ENCODE measurements around the gene ZNF462.

Gene ZNF462

GRCh38 chr9:106864373-106865143 lies 1.6 kb downstream of the ZNF462 start:
- DNase-seq (ENCODE audit: low spot score) = peak; percentile 69

GRCh38 chr9:106866243-106866642 lies 3.3 kb downstream of the ZNF462 start:
- no peak for DNase-seq (ENCODE audit: low spot score)

DNA sequence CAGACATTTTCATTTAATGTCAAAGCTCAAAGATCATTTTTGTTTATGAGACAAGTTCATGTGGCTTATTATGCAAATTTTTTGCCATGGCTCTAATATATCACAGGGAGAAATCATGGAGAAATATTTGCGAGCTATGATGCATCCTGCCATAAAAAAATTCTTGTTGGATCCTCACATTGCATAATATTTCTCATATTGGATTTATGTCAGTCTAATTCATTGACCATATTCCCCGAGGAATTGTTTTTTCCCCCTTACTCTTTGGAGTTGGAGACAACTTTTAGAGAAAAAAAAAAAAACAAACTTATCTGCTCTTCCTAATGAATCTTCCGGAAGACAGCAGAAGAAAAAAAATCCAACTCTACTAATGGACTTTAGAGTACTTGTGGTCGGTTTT lies 4.3 kb downstream of the ZNF462 start:
- no peak for DNase-seq (ENCODE audit: low spot score)

GRCh38 chr9:106868087-106868486 lies 5.1 kb downstream of the ZNF462 start:
- DNase-seq (ENCODE audit: low spot score) = no peak

- DNase-seq (ENCODE audit: low spot score) = no peak
Observed at GRCh38 chr9:106868565-106868964, 5.6 kb downstream of the ZNF462 start.

- no peak for DNase-seq (ENCODE audit: low spot score)
Observed at GRCh38 chr9:106869028-106869427, 6.1 kb downstream of the ZNF462 start.

- no peak for DNase-seq (ENCODE audit: low spot score)
Observed at GRCh38 chr9:106869458-106869857, 6.5 kb downstream of the ZNF462 start.

DNA sequence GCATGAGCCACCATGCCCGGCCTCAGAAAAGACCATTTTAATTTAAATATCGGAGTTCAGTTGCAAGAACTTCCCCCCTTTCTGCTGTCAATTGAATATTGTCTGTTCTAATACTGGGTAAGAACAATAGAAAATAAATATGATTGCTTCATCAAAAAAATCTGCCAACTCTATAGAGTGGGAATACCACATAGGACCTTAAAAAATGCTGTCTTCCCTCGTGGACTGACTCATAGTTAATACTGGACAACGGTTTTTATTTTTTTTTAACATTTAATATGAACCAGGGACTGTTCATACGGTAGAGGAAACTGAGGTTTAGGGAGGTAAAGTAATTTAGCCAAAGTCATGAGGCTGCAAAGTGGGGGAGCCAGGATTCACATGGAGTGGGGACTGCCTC lies 9.7 kb downstream of the ZNF462 start:
- DNase-seq (ENCODE audit: low spot score) = no peak

DNA sequence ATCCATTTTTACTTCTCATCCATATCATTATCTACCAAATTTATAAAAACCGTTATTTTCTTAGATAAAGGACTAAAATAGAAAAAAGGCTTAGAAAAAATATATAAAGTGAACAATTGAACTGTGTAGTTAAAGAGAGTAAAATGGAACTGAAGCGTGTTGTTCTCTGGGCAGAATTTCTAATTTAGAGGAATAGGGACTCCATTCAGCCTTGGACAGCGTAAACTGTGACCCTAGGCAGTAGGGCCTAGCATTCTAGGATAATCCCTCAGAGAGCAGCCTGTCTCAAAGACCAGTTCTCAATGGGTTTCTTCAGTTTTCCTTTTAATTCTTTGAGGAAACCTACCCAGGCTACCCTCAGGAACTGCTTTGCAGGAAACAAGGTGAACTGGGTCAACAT lies 11.1 kb downstream of the ZNF462 start:
- no peak for DNase-seq (ENCODE audit: low spot score)

GRCh38 chr9:106874652-106875051 lies 11.7 kb downstream of the ZNF462 start:
- no peak for DNase-seq (ENCODE audit: low spot score)

DNA sequence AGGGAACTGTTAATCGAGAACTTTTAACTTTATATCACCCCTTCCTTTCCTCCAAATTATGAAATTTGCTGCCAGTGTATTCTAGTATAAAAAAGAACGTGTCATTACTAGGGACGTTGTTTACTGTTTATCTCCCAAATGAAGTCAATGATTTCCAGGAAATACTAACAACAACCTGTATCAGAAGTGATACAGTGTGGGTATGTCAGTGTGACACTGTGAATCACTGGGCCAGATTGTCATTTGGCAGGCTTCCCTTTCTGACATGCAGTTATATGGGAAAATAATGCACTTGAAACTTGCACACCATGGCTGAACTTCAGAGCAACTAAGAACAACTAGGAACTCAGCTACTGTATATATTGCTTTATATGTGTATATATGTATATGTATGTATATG lies 12.6 kb downstream of the ZNF462 start:
- DNase-seq (ENCODE audit: low spot score) = no peak

DNA sequence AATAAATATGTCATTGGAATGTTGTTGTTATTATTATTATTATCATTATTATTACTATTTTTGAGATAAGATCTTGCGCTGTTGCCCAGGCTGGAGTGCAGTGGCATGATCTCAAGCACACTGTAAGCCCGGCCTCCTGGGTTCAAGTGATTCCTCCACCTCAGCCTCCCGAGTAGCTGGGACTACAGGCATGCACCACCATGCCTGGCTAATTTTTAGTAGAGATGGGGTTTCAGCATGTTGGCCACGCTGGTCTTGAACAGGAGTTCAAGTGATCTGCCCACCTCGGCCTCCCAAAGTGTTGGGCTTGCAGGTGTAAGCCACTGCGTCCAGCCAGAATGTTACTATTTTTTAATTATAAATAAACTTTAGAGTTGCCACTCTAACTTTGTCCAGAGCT lies 14.4 kb downstream of the ZNF462 start:
- DNase-seq (ENCODE audit: low spot score) = no peak

GRCh38 chr9:106878081-106878837 lies 15.3 kb downstream of the ZNF462 start:
- no peak for DNase-seq (ENCODE audit: low spot score)

- no peak for DNase-seq (ENCODE audit: low spot score)
Observed at GRCh38 chr9:106878934-106879333, 16.0 kb downstream of the ZNF462 start.

DNA sequence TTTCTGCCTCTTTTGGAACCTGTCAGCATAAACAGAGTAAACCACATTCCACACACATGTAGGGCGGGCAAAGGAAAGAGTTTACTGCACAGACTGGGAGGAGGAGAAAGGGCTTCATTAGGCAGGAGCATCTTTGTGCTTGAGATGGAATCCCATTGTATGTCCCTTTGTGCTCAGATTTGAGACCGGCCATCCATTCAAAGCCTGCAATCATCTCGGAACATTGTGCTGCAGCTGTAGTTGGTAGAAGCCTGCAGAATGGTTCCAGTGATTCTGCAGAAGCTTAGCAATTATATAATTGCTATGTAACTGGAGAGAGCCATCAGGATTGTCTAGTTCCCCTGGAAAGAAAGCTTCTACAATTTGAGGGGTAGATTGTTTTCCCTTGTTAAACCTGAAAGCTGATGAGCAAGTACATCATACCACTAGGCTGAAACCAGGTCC lies 16.5 kb downstream of the ZNF462 start:
- DNase-seq (ENCODE audit: low spot score) = no peak

DNA sequence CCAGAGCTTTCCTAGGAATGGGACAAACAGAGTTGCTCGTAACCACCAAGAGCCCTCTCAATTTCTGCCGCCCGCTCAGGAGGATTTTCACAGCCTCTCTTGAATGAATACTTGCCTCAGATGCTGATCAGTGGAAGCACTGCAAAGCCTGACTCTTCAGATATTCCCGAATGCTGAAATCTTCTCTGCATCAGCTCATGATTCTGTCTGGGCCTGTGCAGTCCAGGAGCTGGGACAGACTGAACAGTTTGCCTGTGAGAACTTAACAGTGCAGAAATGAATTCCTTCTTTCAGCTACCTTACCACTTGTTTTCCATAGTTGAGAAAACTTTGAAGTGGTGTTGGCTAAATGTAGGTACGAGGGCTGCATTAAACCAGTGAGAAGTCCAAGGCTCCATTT lies 17.1 kb downstream of the ZNF462 start:
- DNase-seq (ENCODE audit: low spot score) = no peak

GRCh38 chr9:106880863-106881262 lies 17.9 kb downstream of the ZNF462 start:
- no peak for DNase-seq (ENCODE audit: low spot score)

GRCh38 chr9:106883030-106883429 lies 20.1 kb downstream of the ZNF462 start:
- peak; percentile 88 for DNase-seq (ENCODE audit: low spot score)

DNA sequence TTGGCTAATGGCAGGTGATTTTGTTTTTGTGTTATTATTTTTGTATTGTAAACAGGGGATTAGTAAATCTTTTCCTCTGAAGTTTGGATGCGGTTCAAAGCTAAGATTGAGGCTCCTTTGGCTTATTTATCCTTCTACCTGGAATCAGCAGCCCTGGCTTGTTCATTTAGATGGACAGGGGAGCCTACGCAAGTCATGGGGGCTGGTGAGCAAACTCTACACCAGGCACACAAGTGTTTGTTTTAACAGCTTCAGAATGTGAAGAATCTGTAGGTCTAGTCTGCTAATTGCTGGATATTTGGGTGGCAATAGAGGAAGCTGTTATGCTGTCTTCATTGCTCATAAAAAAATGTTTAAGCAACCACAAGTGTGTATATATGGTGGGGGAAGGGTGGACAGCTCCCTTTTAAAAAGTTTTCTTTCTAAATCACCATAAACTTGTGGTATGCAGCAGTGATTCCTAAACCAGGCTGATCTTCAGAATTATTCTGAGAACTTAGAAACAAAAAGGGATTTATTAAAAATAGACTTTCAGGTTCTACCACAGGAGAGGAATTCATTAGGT lies 20.7 kb downstream of the ZNF462 start:
- no peak for DNase-seq (ENCODE audit: low spot score)

DNA sequence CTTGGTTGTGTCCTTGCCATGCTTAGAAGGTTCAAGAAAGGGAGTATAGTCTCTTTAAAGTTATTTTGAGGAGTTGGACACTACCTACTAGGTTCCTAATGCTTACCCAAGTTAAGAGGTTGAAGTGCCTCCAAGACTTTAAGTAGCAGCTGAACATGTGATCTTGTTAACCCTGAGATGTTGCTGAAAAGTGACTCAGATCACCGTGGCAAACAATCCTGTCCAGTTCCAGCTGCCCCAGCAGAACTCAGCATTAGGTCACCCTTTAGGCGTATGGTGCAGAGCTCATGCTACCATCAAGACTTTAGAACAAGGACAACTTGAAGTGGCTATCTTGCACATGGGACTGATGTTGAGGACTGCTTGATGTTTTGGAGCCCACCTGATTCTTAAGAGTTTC lies 22.5 kb downstream of the ZNF462 start:
- no peak for DNase-seq (ENCODE audit: low spot score)

DNA sequence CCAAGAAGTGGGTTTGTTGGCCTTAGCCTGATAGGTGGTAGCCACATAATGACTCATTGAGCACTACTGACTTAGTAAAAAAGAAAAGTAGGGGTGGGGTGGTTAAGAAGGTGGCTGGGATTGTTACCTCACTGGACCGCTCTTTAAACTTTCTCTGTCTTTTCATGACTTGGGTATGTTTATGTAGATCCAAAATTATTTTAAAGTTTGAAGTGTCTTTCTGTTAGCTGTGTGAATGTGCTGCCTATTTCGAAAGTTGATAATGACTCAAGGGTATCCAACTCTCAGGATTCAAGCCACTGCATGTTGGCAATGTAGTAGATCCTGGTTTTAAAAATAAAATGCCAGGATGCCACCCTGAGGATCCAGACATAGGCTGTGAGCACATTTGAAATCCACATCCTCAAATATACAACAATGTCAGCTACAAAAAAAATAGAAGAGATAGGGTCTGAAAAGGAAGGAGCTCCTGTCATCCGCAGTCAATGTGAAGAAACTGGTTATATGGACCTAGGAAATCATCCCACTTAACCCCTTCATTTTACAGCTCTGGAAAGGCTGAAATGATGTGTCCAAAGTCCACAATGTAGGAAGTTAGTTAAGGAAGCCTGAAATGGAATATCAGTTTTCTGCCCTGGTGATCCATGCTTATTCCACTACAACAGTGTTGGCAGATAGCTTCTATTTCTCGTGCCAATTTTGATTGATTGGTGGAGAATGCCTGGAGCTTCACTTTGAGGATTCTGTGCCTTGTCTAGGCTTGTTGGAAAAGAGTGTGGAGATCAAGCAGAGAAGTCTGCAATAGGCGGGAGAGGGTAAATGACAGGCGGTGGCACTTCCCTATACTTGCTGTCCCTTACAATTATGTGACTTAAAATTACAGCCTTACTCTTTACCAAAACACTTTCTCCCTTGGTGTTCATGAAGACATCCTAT lies 23.4 kb downstream of the ZNF462 start:
- DNase-seq (ENCODE audit: low spot score) = no peak

DNA sequence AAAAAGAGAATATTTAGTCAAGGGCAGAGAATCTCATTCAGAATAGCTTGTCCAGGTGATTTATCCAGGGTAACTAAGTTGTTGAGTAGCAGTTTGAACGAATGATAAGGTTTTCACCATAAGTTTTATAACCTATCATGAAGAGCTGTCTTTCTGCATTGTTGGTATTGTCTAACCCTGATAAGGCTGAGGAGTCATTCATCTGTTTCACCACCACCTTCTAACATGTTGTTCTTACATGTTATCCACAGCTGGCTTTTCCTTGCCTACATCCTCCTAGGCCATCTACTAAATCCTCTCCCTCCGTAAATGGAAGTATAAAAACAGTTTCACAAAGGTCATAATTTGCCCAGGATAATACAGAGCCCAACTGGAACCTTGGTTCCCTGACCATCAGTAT lies 24.1 kb downstream of the ZNF462 start:
- DNase-seq (ENCODE audit: low spot score) = no peak
